A549 treated with RU486 at 1 μM for 4 hours (cell line): Measurements from ENCODE around the gene LSM7. TPM values are rescaled to one million over a fixed set of nuclear protein-coding genes. Genes with fewer than 3 reads are reported as not detected.

Source experiments
- total RNA-seq: library from RNA; stranded (reverse); fragments of 200-300 nt; extraction: Qiagen RNA extraction; gene quantifications from 5 replicates; pipeline ENCODE4 v1.2.3, GENCODE V29; 2022; ENCODE audit warnings: low read depth

Gene LSM7
- total RNA-seq: 135 to 166 TPM (median 148 TPM) in 5 replicates

GRCh38 chr19:2328401-2329148 lies at the start of gene LSM7, which contains the start of gene SPPL2B:
TSS of gene LSM7 (minus strand) at chr19:2328586. CDS start at chr19:2328566, 20 bp downstream.
TSS of gene SPPL2B (plus strand) at chr19:2328684. CDS start at chr19:2328710, 26 bp downstream.

GRCh38 chr19:2359992-2360685 lies 31.8 kb upstream of the LSM7 start, which contains the start of gene TMPRSS9:
TSS of gene TMPRSS9 (plus strand) at chr19:2360265. CDS start at chr19:2389786, 29,521 bp downstream.

DNA sequence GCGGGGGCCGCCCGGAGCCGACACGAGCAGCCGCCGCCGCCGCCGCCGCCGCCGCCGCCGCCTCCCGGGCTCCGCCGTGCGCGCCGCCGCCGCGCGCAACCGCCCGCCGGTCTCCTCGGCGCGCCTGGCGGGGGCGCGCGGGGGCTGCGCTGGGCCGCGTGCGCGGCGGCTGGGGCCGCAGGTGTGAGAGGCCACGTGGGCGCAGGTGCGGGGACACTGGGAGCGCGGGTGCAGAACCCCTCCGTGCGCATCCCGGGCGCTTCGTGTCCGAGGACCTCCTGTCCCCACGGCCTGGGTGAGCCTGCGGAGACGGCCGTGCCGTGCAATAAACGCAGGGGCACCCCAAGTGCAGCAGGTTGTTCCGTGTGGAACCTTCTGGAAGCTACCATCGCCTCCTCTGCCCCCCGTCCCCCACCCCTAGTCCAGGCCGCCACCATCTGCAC lies 20.3 kb downstream of the LSM7 start, which contains the start of gene LINGO3:
TSS of gene LINGO3 (minus strand) at position 41 of the 443 bp plus-strand sequence. CDS start 16,378 bp downstream, outside the sequence.

DNA sequence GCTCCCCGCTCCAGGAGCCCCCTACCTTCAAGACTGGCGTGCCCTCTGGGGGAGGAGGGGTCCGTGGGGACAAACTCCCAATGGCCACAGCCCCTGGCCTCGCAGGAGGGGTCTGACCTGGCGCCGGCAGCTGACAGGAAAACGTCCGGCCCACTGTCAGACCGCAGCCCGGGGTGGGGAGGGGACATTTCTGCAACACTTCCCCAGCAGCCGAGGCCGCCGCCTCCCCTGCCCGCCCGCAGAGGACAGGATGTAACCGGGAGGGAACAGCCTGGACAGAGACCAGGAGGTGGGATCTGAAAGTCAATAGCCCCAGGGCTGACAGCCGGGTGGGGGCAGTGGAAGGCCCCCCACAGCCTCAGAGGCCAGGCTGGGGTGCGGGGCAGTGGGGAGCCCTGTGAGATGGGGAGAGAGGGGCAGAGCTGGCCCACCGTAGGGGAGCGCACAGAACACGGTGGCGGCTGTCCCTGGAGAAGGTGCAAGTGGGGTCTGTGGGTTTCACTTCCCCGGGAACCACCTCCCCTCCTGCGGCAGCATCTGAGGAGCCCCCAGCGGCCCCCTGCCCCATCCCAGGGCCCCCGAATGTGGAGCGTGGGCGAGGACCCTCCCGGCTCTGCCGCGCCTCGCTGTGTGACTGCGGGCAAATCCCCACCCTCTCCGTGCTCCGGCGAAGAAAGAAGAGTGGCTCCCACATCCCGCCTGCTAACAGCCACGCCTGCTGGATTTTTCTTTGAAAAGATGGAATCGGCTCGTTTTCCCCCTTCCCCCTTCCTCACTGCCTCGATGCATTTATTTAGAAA lies 46.1 kb downstream of the LSM7 start, which contains the start of gene PEAK3:
TSS of gene PEAK3 (minus strand) at position 114 of the 800 bp plus-strand sequence. CDS start 1,244 bp downstream, outside the sequence.

Other genes starting within 250 kb of the LSM7 start
- 8.8 to 11.4 TPM (median 9.8 TPM) in 5 replicates for gene MOB3A, start 232.3 kb downstream of the LSM7 start, total RNA-seq
- 0.17 to 0.66 TPM (median 0.41 TPM) in 5 replicates for gene IZUMO4, start 231.7 kb downstream of the LSM7 start, total RNA-seq
- 63.9 to 77.3 TPM (median 73.9 TPM) in 5 replicates for gene AP3D1, start 177.0 kb downstream of the LSM7 start, total RNA-seq
- gene DOT1L, start 164.7 kb downstream of the LSM7 start, total RNA-seq: 10.3 to 19.6 TPM (median 16.6 TPM) in 5 replicates
- 34.1 to 57.8 TPM (median 53.5 TPM) in 5 replicates for gene PLEKHJ1, start 92.3 kb downstream of the LSM7 start, total RNA-seq
- gene SF3A2, start 91.8 kb downstream of the LSM7 start, total RNA-seq: 63.2 to 77.0 TPM (median 74.4 TPM) in 5 replicates
- gene AMH, start 79.3 kb downstream of the LSM7 start, total RNA-seq: 7.8 to 18.0 TPM (median 15.7 TPM) in 5 replicates
- 0.44 to 1.00 TPM (median 0.60 TPM) in 4 of 5 replicates, not detected in the other for gene JSRP1, start 72.2 kb downstream of the LSM7 start, total RNA-seq
- not detected in 5 replicates for gene PEAK3, start 46.4 kb downstream of the LSM7 start, total RNA-seq
- gene LINGO3, start 20.4 kb downstream of the LSM7 start, total RNA-seq: not detected in 5 replicates
- 13.3 to 24.3 TPM (median 20.0 TPM) in 5 replicates for gene SPPL2B, start 98 bp upstream of the LSM7 start, total RNA-seq
- not detected in 5 replicates for gene TMPRSS9, start 31.7 kb upstream of the LSM7 start, total RNA-seq
- gene TIMM13, start 99.0 kb upstream of the LSM7 start, total RNA-seq: 51.4 to 132 TPM (median 116 TPM) in 5 replicates
- gene LMNB2, start 128.4 kb upstream of the LSM7 start, total RNA-seq: 60.0 to 86.5 TPM (median 75.7 TPM) in 5 replicates
- gene GADD45B, start 147.5 kb upstream of the LSM7 start, total RNA-seq: 34.4 to 43.5 TPM (median 42.0 TPM) in 5 replicates